HUES64 (cell line): ENCODE data around the gene OR12D1.
A peak's percentile ranks its signal among the peaks of the same experiment; 100 is the strongest.
"Not testable (repeated sequence)": the region's sequence is repeated elsewhere in the genome, so short reads cannot be mapped to it uniquely, and the experiment has no call there.

Experiments used
- H3K27ac ChIP-seq: 2 replicates; pipeline ENCODE4 v1.7.0; 2013; ENCODE audit warnings: low read depth, low read length, inconsistent platforms
- H3K27me3 ChIP-seq: 2 replicates; pipeline ENCODE4 v1.6.1; 2013; ENCODE audit warnings: mild to moderate bottlenecking, low read length; ENCODE audit not compliant: insufficient read depth
- H3K36me3 ChIP-seq: 2 replicates; pipeline ENCODE4 v1.6.1; 2013; ENCODE audit warnings: mild to moderate bottlenecking, low read length; ENCODE audit not compliant: insufficient read depth
- H3K4me1 ChIP-seq: 2 replicates; pipeline ENCODE4 v1.6.1; 2013; ENCODE audit warnings: mild to moderate bottlenecking, low read length, moderate library complexity; ENCODE audit not compliant: insufficient read depth
- H3K4me3 ChIP-seq: 2 replicates; pipeline ENCODE4 v1.5.1; 2013; ENCODE audit warnings: mild to moderate bottlenecking, low read length, moderate library complexity
- H3K9ac ChIP-seq: 2 replicates; pipeline ENCODE4 v1.6.1; 2013; ENCODE audit warnings: mild to moderate bottlenecking, low read depth, low read length
- H3K9me3 ChIP-seq: 2 replicates; pipeline ENCODE4 v1.6.1; 2013; ENCODE audit warnings: low read depth, low read length; ENCODE audit not compliant: insufficient read depth
- WGBS: fragments of 150-250, 120-280 bp; methylation state at CpG from one replicate; pipeline ENCODE4 v1.1.7; 2013; ENCODE audit warnings: missing lambda C conversion rate; 5-methylcytosine and 5-hydroxymethylcytosine counted together

OR12D1 gene

DNA sequence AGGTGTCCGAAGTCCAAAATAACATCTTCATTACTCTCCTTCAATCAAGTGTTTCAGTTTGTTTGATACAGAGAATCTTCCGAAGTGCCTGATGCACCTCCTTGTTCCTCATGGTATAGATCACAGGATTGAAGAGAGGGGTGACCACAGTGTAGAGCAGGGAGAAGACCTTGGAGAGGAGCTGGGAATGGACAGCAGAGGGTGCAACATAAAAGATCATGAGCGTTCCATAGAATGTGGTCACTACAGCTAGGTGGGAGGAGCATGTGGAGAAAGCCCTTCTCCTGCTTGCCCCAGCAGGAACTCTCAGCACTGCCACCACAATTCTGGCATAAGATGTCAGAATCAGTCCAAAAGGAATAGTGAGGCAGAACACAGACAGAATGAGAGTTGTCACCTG lies 11.9 kb downstream of the OR12D1 start:
- Histone ChIP-seq H3K9ac (no peak overlapping the region), H3K36me3 (no peaks in the 10 kb centered on the region), H3K27me3 (no peaks in the 10 kb centered on the region), H3K4me3 (no peak overlapping the region), H3K9me3 (no peaks in the 10 kb centered on the region), H3K4me1 (peaks cover 7% of the 10 kb centered on the region), H3K27ac (no peak overlapping the region)
- 91% methylated on average over 3 of the region's 3 CpGs for WGBS

DNA sequence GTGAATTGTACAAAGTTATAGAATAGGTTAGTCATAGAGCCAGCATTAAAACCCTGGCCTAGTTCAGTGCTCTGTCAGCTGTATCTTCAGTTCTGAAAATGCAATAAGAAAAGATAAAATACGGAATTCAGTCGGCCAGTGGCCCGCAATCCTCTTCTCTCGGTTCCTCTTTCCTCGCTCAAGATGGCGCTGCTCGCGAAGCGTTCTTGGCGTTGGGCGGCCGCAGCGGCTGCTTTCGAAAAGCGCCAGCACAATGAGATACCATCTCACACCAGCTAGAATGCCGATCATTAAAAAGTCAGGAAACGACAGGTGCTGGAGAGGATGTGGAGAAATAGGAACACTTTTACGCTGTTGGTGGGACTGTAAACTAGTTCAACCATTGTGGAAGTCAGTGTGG lies 22.0 kb downstream of the OR12D1 start:
- not testable (repeated sequence) for H3K4me1 ChIP-seq, H3K27me3 ChIP-seq
- 92% methylated on average over 15 of the region's 18 CpGs for WGBS

DNA sequence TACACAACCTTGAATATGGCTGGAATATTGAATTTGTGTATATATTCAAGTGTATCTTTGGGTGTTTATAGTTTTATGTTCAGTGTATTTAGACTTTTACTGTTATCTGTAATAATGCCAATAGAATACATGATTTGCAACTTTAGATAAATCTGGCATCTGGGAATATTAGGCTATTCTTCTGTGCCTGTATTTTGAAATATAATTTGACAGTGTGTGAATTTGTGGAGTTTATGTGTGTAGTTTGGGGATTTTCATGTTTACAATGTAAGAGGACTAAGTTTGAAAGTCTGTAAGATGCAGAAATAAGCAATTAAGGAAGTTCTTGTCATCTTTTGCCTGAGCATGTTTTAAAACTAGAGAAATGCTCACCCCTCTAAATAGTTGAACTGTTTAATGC lies 24.3 kb downstream of the OR12D1 start, which contains the start of gene OR10C1:
Gene OR10C1 (plus strand): TSS at position 301 of the 400 bp plus-strand sequence. CDS start 710 bp downstream, outside the sequence.
- Histone ChIP-seq H3K27ac (no peak within 1 kb of the TSS), H3K27me3 (no peaks in the 10 kb centered on the region), H3K4me3 (no peak within 1 kb of the TSS), H3K4me1 (no peaks in the 10 kb centered on the region), H3K9ac (no peak within 1 kb of the TSS), H3K9me3 (0 out of 2 replicates have a peak, but pooled peaks cover 3% of the 10 kb centered on the region), H3K36me3 (no peaks in the 10 kb centered on the region)

More for the DNA sequence above, 22.0 kb downstream of the OR12D1 start:
- H3K36me3 ChIP-seq, H3K9ac ChIP-seq, H3K9me3 ChIP-seq, H3K27ac ChIP-seq, H3K4me3 ChIP-seq: not testable (repeated sequence)

DNA sequence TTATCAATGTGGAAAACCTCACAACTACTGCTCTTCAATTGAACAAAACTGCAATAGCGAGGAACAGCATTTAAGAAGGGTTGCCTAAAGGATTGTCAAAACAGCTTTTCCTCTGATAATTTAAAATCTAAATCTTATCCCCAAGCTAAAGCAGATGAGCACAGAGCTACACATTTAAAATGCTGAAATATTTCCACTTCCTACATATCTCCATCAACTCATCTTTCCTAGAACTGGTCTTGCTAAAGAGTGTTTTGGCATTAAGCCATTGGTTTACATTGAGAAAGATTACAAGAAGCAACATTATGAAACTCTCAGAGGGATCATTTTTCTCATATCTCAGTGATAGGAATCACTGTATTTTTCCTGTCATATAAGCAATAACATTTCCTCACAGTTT lies 28.0 kb downstream of the OR12D1 start:
- WGBS, result 97% methylated on average over 1 of the region's 1 CpG
- H3K9me3 ChIP-seq, result 0 out of 2 replicates have a peak, but pooled peaks cover 6% of the 10 kb centered on the region
- no peaks in the 10 kb centered on the region for H3K27me3 ChIP-seq
- no peak overlapping the region for H3K27ac ChIP-seq
- H3K9ac ChIP-seq, result no peak overlapping the region
- no peaks in the 10 kb centered on the region for H3K36me3 ChIP-seq
- peaks cover 12% of the 10 kb centered on the region; the same call in 1 of the 2 replicates for H3K4me1 ChIP-seq
- H3K4me3 ChIP-seq, result no peak overlapping the region

DNA sequence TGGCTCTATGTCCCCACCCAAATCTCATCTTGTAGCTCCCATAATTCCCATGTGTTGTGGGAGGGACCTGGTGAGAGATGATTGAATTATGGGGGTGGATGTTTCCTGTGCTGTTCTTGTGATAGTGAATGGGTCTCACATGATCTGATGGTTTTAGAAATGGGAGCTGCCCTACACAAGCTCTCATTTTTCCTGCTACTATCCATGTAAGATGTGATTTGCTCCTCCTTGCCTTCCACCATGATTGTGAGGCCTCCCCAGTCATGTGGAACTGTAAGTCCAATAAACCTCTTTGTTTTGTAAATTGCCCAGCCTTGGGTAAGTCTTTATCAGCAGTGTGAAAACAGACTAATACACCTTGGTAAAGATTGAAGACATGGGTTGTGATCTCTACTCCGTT lies 29.3 kb downstream of the OR12D1 start:
- 94% methylated on average over 1 of the region's 1 CpG for WGBS
- H3K27ac ChIP-seq, result not testable (repeated sequence)

DNA sequence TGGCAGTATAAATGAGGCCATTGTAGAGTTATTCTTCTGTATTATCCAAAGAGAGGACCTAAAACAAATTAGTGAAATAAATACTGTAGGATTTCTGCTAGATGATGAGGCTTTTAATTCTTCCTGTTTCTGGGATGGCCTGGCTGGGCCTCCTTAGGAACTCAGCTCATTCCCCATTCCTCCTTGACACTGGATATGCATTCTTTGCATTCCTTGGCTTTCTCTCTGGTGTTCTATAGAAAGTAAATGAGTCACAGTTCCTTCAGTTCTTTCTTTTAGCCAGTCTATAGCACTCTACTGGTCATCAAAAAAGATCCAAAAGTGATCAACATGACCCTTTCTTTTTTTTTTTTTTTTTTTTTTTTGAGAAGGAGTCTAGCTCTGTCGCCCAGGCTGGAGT lies 32.9 kb downstream of the OR12D1 start:
- Histone ChIP-seq H3K4me1 (peaks cover 12% of the 10 kb centered on the region; the same call in 1 of the 2 replicates), H3K4me3 (no peak overlapping the region; the same call in 1 of the 2 replicates), H3K27me3 (no peaks in the 10 kb centered on the region), H3K9ac (no peak overlapping the region), H3K27ac (peak overlapping the region; percentile 70), H3K36me3 (no peaks in the 10 kb centered on the region), H3K9me3 (0 out of 2 replicates have a peak, but pooled peaks cover 6% of the 10 kb centered on the region)
- WGBS, result 100% methylated on average over 1 of the region's 1 CpG

More for the DNA sequence above, 29.3 kb downstream of the OR12D1 start:
- H3K9ac ChIP-seq, H3K4me3 ChIP-seq, H3K36me3 ChIP-seq, H3K9me3 ChIP-seq, H3K27me3 ChIP-seq: not testable (repeated sequence)
- peaks cover 12% of the 10 kb centered on the region; the same call in 1 of the 2 replicates for H3K4me1 ChIP-seq

DNA sequence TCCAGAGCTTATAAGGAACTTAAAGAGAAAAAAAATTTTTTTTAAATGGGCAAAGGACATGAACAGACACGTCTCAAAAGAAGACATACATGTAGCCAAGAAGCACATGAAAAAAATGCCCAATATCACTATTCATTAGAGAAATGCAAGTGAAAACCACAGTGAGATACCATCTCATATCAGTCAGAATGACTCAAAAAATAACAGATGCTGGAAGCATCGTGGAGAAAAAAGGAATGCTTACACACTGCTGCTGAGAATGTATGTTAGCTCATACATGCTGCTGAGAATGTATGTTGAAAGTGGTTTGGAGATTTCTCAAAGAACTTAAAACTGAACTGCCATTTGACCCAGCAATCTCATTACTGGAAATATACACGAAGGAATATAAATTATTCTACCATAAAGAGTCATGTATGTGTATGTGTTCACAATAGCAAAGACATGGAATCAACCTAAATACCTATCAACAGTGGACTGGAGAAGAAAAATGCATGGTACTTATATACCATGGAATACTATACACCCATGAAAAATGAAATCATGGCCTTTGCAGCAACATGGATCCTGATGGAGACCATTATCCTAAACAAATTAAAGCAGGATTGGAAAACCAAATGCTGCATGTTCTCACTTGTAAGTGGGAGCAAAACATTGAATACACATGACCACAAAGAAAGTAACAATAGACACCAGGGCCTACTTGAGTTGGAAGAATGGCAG lies 36.9 kb downstream of the OR12D1 start:
- Histone ChIP-seq H3K4me3 (no peak overlapping the region), H3K4me1 (peaks cover 7% of the 10 kb centered on the region; the same call in 1 of the 2 replicates), H3K27ac (no peak overlapping the region), H3K27me3 (no peaks in the 10 kb centered on the region), H3K36me3 (no peaks in the 10 kb centered on the region), H3K9ac (no peak overlapping the region), H3K9me3 (no peaks in the 10 kb centered on the region)
- 88% methylated on average over 2 of the region's 3 CpGs for WGBS

DNA sequence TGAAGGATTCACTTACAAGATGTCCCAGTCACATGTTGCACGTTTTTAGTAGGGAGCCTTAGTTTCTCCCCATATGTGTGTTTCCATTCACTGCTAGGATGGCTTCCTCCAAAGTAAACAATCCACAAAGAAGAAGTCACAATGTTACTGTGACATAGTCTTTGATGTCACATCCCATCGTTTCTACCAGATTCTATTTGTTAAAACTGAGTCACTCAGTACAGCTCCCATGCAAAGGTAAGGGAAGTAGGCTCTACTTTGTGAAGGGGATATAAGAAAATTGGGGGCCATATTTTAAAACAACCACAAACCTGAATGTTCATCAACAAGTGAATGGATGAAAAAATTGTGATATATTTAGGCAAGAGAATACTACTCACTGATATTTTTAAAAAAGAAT lies 42.2 kb downstream of the OR12D1 start, which contains the start of the genes OR11A1 and OR2H1:
Gene OR11A1 (minus strand): TSS at position 101 of the 400 bp plus-strand sequence. CDS start 29,430 bp downstream, outside the sequence.
Gene OR2H1 (plus strand): TSS at position 185 of the 400 bp plus-strand sequence. CDS start 4,615 bp downstream, outside the sequence.
- Histone ChIP-seq H3K9me3 (no peaks in the 10 kb centered on the region), H3K27me3 (no peaks in the 10 kb centered on the region), H3K36me3 (no peaks in the 10 kb centered on the region), H3K4me1 (no peaks in the 10 kb centered on the region), H3K4me3 (no peak within 1 kb of the TSS), H3K27ac (no peak within 1 kb of the TSS), H3K9ac (no peak within 1 kb of the TSS)
- 87% methylated on average over 2 of the region's 2 CpGs for WGBS

DNA sequence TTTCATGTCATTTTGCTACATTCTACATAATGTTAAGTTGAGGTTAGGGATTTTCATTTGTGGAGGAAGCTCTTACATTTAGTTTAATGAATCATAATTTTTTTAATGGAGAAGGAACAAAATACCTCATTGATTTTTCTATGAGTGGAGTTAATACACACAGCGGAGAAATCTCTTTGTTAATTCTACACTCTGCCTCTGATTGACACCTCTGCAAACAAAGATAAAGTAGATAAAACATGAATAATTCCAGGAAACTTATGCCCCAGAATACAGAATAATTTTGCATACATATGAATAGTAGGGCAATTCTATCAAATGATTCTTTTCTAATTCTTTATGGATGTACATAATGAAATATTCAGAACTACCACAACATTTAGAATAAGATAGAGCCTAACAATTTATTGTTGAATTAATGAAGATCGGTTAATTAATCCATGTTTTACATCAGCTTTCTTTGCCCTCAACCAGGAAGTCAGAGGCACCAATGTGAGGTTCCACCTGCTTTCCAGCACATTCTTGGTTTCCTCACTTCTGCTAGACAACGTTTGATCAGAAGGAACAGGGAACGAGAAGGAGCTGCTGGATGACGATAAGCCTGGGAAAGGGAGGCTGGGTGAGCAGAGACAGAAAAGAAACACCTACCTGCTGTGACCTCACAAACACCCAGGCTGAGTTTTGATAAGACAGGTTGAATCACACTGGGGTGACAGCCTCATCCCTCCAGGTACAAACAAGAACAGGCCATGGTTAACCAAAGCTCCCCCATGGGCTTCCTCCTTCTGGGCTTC lies 46.5 kb downstream of the OR12D1 start:
- Histone ChIP-seq H3K9me3 (no peaks in the 10 kb centered on the region), H3K27me3 (no peaks in the 10 kb centered on the region), H3K4me1 (no peaks in the 10 kb centered on the region), H3K9ac (no peak overlapping the region), H3K4me3 (no peak overlapping the region), H3K27ac (no peak overlapping the region), H3K36me3 (no peaks in the 10 kb centered on the region)
- 69% methylated on average over 4 of the region's 5 CpGs for WGBS

DNA sequence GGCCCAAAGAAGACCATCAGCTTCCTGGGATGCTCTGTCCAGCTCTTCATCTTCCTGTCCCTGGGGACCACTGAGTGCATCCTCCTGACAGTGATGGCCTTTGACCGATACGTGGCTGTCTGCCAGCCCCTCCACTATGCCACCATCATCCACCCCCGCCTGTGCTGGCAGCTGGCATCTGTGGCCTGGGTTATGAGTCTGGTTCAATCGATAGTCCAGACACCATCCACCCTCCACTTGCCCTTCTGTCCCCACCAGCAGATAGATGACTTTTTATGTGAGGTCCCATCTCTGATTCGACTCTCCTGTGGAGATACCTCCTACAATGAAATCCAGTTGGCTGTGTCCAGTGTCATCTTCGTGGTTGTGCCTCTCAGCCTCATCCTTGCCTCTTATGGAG lies 47.3 kb downstream of the OR12D1 start:
- Histone ChIP-seq H3K9ac (no peak overlapping the region), H3K4me3 (no peak overlapping the region), H3K27ac (no peak overlapping the region), H3K36me3 (no peaks in the 10 kb centered on the region), H3K9me3 (no peaks in the 10 kb centered on the region), H3K27me3 (no peaks in the 10 kb centered on the region), H3K4me1 (no peaks in the 10 kb centered on the region)
- WGBS, result 94% methylated on average over 6 of the region's 6 CpGs

DNA sequence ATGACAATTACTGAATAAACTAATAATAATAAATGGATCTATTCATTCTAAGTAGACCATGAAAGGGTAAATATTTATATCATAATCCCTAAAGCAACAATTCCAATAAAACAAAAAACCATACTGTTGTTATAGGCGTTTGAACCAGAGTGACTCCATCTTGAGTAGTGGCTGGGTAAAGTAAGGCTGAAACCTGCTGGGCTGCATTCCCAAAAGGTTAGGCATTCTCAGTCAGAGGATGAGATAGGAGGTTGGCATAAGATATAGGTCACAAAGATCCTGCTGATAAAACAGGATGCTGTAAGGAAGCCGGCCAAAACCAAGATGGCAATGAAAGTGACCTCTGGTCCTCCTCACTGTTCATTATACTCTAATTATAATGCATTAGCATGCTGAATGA lies 50.6 kb downstream of the OR12D1 start:
- Histone ChIP-seq H3K27ac (no peak overlapping the region), H3K4me3 (no peak overlapping the region), H3K9me3 (no peaks in the 10 kb centered on the region), H3K9ac (no peak overlapping the region), H3K36me3 (no peaks in the 10 kb centered on the region), H3K27me3 (no peaks in the 10 kb centered on the region), H3K4me1 (no peaks in the 10 kb centered on the region)
- WGBS, result 93% methylated on average over 2 of the region's 2 CpGs
